Stimulated activated CD8-positive, alpha-beta memory T cell treated with anti-CD3 and anti-CD28 coated beads, Interleukin-7, amount 100 ng/mL, for 1 hour (primary cell): ENCODE results near the gene FOCAD.
"Not testable (repeated sequence)": the region's sequence is repeated elsewhere in the genome, so short reads cannot be mapped to it uniquely, and the experiment has no call there.

Experiments used
- DNase-seq, 2 donors: peaks; one replicate each; pipeline ENCODE4 v3.0.0-alpha.2; 2020; ENCODE audit warnings: low read depth in 2 of 2

FOCAD gene, protein sequence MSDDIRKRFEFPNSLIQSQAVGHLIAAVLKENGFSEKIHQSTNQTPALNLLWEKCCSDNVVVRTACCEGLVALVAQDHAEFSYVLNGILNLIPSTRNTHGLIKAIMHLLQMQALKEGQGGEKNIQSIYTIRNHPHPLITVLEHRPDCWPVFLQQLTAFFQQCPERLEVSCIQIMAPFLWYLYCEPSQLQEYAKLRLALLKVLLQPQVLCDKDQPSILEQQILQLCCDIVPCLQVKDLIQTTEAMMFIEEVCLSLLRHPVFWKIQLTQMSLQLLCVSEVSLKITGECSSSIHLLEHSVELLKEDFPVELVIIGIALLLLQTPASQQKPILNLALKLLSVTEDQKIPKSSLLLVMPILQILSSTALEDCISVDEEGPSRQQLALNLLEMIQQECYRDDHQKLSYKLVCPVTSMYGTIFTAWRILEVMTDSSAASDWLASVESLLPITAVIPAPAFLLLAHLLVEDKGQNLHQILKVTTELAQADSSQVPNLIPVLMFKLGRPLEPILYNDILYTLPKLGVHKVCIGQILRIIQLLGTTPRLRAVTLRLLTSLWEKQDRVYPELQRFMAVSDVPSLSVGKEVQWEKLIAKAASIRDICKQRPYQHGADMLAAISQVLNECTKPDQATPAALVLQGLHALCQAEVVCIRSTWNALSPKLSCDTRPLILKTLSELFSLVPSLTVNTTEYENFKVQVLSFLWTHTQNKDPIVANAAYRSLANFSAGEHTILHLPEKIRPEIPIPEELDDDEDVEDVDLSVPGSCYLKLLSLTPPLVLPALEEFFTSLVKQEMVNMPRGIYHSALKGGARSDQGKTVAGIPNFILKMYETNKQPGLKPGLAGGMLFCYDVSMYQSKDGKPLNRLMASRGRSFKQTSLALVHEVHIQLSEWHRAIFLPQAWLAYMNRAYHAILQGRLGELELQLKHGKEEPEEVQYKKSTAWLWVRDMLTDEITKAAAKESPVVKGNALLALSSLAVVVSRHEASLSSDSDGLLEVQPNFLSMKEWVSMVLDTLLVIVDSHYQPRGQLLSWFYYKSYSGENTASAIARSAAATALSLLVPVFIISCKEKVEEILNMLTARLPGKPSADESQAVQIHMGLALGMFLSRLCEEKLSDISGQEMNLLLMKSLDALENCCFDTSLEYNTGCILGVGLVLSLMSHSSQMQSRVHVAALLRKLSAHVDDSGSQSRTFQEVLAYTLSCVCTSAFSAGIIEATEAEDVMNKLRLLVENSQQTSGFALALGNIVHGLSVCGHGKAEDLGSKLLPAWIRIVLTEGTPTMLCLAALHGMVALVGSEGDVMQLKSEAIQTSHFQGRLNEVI (N-terminal part only)

DNA sequence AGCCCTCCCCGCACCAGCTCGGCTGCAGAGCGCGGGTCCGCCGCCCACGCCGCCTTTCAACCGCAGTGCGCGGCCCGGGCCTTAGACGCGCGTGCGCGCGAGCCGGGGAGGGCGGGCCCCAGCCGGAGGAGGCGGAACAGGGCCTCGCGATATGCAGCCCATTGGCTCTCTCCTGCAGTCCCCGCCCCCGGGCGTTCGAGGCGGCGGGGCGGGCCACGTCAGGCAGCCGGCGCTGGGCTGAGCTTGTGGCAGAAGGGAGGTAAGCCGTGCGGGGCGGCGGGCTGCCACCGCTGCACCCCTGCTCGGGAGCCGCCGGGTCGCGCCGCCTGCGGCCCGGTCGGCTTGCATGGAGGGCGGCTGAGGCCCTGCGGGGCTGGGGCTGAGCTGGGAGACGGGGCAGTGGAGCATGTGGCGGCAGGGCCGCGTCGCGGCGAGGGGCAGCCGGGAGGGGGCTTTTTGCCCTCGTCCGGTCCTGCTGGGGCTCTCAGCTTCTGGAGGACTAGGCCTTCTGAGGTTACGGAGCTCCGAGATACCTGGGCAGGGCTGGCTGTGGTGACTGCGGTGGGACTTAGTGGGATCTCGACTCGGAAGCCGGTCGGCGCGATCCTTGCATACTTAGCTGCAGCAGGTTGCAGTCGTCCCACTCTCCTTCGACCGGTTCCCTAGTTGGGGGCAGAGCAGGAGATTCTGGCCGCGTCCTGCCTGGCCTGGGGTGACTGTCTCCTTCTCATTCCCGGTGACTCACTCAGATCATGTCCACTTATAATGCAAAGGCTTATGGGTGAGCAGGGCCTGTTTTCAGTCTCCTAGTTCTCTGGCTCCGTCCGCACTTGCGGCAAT lies at the start of gene FOCAD:
TSS of gene FOCAD (plus strand) at position 225 of the 840 bp plus-strand sequence. CDS start 31,095 bp downstream, outside the sequence.
- DNase-seq, result peak; percentile 88 to 91

DNA sequence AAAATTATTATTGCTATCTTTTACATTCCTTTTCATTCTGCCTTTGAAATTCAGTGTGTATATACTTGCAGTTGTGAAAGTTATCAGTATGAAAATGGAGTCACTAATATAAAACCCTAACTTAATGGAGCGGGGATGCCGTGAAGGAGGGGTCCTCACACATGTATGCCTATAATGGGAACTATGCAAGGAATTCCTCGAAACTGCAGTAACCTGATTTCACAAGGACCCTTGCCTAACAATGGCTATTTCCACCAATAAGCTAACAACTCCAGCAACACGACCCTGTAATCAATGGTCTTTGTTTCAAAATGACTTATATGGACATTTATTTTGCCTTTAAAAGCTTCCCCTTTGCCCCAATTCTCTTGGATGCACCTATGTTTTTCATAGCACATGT lies 49.2 kb upstream of the FOCAD start:
- no peak for DNase-seq

DNA sequence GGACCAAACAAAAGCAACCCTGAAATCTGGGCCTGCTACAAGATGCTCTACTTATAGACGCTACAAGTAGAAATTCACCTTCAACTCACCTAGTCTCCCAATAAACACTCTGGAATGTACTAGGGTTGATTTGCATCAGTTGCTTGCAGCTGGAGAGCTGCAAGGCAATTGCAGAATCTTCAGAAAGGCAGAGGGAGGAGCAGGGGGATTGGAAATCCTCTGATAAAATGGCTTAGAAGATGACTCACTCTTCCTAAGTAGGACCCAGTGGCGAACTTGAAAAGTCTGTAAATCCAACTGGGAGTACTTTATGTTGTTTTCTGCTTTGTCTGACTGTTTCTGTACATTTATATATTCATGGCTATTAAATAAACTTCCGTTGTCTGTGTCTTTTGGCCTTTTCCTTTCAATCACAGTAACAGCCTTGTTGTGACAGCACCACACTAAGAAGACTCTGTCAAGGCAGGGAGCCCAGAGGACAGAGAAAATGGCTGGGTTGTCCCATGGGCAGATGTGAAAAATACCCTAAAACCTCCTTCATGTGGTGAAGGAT lies 47.1 kb upstream of the FOCAD start:
- DNase-seq, result no peak

DNA sequence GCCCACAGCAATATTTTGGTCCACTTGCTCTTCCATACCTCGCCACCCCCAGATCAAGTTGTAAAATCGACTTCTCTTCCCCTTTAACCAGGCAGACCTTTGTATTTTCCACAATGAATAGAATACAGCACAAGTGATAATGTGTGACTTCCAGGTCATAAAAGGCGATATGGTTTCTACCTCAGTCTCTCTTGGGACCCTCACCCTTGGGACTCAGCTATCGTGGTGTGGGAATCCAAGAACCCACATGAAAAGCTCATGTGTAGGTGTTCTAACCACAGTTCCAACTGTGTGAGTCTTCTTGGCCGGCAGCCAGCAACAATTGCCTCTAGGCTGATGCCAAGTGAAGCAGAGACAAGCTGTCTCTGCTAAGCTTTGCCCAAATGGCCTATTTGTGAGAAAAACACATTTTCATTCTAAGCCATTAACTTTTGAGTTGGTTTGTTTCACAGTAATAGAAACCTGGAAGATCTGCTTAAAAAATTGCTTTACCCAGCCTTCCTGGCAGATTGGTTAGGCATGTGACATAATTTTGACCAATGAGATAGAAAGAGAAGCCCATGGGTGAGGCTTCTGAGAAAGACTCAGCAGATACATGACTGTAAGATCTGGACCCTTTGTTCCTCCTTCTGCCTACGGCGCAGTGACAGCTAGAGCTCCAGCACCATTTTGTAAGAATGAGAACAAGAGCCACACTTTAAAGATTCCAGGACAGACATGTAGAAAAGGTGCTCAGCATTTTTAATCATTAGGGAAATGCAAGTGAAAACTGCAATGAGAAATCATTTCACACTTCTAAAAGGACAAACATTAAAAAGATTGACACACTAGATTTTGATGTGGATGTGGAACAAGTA lies 43.5 kb upstream of the FOCAD start:
- DNase-seq, result peak; percentile 33 to 51

DNA sequence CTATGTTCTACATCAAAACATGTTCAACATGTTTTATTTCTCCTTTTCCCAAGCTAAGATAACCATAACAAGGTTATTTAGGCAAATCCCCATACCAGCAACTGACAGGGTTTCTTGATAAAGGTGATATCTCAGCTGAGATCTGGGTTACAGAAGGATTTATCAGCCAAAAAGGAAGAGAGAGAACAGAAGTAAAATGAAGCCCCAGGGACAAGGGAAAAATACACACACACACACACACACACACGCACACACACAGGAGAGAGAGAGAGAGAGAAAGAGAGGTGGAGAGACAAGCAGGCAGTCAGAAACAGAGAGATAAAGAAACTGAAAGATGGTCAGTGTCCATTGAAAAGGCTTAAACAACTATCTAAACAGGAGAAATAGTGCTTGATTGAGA lies 42.0 kb upstream of the FOCAD start:
- DNase-seq, result no peak

DNA sequence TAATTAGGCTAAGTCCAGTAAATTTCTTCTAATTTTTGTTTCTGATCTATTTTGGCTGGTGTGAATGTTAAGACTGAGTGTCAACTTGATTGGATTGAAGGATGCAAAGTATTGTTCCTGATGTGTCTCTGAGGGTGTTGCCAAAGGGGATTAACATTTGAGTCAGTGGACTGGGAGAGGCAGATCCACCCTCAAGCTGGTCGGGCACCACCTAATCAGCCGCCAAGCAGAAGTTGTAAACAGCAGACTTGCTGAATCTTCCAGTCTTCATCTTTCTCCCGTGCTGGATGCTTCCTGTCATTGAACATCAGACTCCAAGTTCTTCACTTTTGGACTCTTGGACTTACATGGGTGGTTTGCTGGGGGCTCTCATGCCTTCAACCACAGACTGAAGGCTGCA lies 40.4 kb upstream of the FOCAD start:
- no peak for DNase-seq

DNA sequence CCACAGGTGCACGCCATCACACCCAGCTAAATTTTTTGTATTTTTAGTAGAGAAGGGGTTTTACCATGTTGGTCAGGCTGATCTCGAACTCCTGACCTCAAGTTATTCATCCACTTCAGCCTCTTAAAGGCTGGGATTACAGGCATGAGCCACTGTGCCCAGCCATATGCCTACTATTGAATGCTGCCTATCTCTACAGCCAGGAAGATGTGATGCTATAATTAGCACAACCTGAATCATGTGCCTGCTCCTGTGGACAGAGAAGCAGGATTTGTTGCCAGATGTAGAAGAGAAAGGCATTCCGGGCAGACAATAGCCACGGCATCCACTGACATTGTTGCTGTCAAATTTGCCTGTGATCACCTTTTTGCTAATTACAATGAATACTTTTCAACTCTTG lies 37.4 kb upstream of the FOCAD start:
- DNase-seq, result no peak

DNA sequence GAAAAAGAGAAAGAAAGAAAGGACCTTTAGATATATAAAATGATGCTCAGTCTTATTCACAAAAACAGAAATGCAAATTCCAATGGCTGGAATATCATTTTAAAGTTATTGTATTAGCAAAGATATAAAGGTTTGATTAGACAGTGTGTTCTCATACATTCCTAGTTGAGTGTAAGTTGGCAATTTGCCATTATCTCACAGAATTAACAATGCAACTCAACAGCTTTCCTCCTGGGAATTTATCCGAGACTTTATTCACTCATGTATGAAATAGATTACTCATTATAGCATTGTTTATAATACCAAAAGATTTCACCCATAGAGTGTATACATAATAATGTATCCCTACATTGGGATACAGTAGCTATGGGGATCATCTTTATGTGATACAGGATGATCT lies 34.7 kb upstream of the FOCAD start:
- DNase-seq, result no peak

DNA sequence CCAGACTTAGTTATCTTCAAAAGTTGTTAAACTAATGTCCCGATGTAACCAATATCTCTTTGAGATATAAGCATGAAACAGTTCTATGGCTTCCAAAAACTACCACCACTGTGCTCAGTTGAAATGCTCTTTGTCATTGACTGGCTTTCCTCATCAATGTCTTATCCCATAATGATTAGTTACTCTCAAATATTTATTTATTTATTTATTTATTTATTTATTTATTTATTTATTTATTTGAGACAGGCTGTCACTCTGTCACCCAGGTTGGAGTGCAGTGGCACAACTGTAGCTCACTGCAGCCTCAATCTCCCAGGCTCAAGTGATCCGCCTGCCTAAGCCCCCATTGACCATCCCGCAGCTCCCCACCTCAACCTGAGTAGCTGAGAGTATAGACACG lies 33.7 kb upstream of the FOCAD start:
- no peak for DNase-seq

DNA sequence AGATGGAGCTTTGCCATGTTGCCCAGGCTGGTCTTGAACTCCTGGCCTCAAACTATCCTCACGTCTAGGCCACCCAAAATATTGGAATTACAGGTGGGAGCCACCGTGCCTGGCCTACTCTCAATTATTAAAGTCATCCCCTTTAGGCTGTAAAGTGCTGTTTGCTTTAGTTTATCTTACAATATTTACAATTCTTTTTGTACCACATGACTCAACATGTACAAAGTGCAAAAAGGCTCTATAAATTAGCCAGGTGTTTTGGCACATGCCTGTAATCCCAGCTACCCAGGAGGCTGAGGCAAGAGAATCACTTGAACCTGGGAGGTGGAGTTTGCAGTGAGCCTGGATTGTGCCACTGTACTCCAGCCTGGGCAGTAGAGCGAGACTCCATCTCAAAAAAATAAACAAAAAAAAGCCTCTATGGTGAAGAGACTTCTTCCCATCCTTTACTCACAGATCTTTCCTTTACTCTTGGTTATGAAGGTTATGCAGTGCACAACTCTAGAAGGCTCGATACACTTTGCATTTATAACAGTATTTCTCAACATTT lies 33.2 kb upstream of the FOCAD start:
- no peak for DNase-seq

DNA sequence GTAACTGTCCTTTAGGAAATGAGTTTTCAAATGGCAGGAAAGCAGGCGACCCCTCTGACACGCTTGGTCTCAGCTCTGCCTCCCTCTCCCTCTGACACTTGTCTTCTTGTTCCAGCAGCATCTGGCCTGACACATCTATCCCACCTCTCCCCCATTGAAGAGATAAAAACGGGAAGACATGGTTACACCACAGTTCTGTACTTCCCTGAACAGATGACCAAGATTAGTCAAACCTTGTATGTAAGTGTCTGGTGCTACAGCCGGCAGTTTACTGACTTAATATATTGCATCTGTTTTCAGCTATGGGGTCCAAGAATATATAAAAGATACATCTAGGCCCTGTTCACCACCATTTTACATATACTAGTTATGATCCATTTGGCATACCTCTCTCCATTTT lies 32.1 kb upstream of the FOCAD start:
- no peak for DNase-seq

DNA sequence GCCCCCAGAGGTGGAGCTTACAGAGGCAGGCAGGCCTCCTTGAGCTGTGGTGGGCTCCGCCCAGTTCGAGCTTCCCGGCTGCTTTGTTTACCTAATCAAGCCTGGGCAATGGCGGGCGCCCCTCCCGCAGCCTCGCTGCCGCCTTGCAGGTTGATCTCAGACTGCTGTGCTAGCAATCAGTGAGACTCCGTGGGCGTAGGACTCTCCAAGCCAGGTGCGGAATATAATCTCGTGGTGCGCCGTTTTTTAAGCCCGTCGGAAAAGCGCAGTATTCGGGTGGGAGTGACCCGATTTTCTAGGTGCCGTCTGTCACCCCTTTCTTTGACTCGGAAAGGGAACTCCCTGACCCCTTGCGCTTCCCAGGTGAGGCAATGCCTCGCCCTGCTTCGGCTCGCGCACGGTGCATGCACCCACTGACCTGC lies 25.8 kb upstream of the FOCAD start:
- not testable (repeated sequence) for DNase-seq

DNA sequence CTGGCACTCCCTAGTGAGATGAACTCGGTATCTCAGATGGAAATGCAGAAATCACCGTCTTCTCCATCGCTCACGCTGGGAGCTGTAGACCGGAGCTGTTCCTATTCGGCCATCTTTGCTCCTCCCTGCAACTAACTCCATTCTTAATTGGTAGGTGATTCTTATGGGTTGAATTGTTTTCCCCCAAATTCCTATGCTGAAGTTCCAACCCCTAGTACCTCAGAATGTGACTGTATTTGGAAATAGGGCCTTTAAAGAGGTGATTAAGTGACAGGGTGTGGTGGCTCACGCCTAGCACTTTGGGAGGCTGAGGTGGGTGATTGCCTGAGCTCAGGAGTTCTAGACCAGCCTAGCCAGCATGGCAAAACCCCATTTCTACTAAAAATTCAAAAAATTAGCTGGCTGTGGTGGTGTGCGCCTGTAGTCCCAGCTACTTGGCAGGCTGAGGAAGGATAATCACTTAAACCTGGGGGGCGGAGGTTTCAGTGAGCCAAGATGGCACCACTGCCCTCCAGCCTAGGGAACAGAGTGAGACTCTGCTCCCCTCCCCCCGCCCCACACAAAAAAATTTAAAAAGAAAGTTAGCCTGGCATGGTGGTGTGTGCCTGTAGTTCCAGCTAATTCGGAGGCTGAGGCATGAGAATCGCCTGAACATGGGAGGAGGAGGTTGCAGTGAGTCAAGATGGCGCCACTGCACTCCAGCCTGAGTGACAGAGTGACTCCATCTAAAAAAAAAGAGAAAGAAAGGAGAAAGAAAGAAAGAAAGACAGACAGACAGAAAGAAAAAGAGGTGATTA lies 25.2 kb upstream of the FOCAD start:
- DNase-seq, result no peak

DNA sequence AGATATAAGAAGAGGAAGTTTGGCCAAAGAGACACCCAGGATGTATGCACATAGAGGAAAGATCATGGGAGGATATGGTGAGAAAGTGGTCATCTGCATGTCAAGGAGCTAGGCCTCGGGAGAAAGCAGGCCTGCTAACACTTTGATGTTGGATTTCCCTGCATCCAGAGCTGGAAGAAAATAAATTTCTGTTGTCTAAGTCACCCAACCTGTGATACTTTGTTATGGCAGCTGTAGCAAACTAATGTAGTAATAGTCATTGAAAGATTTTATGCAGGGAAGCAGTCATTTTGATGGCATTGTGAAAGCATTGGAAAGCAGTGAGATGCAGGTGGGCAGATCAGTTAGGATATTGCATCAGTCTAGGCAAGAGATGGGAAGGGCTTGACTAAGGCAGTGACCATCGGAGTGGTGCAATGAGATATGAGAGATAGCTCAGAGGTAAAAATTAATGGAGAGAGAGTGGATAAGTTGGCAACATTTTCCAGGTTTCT lies 24.5 kb upstream of the FOCAD start:
- DNase-seq, result no peak

DNA sequence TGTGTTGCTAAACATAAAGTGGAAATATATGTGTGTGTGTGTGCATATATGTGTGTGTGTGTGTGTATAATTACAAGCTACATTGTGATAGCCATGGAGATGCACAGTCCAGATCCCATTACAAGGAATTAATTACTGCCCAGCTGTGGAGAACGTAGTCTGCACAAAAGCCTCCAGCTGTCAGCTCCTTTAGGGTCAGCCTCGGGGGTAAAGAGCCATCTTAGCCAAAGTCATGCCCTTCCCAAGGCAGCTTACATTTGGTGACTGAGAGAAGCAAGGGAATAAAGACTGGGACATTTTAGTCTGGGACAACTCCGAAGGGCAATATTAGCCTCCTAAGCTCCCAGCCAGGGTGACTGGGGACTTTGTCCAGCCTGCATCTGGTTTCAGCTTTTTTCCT lies 21.9 kb upstream of the FOCAD start:
- DNase-seq, result no peak

DNA sequence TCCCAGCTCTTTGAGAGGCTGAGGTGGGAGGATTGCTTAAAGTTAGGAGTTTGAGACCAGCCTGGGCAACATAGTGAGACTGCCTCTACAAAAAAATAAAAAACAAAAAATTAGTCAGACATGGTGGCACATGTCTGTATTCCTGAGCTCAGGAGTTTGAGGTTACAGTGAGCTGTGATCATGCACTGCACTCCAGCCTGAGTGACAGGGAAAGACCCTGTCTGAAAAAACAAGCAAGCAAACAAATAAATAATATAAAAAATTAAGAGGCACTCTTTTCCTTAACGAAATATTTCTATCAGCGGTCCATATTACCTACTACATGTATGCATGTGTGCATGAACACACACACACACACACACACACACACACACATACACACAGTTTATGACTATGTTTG lies 20.9 kb upstream of the FOCAD start:
- DNase-seq, result no peak

DNA sequence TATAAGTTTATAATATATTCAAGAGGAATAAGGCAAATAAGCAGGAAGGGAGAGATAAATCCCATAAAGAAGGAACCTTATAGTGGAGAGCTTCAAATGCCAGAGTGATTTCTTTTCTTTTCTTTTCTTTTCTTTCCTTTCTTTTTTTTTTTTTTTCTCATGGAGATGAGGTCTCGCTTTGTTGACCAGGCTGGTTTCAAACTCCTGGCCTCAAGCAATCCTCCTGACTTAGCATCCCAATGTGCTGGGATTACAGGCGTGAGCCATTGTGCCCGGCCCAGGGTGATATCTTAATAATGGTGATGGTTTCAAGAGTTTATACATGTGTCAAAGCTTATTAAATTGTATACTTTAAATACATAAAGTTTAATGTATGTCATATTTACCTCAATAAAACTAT lies 19.6 kb upstream of the FOCAD start:
- no peak for DNase-seq

DNA sequence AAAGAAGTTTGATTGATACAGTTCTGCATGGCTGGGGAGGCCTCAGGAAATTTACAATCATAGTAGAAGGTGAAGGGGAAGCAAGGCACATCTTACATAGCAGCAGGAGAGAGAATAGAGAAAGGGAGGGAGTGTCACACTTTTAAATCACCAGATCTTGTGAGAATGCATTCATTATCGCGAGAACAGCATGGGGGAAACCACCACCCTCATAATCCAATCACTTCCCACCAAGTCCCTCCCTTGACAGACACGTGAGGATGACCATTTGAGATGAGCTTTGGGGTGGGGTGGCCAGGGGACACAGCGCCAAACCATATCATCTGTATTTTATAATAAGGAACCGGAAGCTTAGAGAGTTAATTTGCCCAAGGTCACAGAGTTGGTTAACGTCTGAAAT lies 13.7 kb upstream of the FOCAD start:
- no peak for DNase-seq

DNA sequence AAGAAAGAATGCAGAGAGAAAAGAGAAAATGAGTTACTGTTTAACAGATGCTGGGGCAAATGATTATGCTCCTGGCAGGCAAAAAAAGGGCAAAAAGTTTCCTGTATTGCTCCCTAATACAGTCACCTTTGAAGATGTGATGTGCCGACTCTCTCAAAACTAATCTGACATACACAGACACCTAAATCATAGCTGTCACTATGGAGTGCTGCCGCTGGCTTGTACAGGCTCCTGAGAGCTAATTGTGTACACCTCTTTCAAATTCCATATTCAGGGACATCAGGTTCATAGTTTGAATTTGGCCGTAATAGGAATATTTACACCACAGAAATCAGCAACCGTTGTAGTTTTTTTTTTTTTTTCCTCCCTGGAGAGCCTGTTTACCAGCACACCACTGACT lies 12.4 kb upstream of the FOCAD start:
- DNase-seq, result no peak
